ENCODE measurements around the gene GPRC5B. TPM values are rescaled to one million over a fixed set of nuclear protein-coding genes. Genes with fewer than 3 reads are reported as not detected.

Gene GPRC5B
- polyA plus RNA-seq, 2 of the 4 experiments (the other 2 are of a cell fraction), result 12.8 to 19.1 TPM

DNA sequence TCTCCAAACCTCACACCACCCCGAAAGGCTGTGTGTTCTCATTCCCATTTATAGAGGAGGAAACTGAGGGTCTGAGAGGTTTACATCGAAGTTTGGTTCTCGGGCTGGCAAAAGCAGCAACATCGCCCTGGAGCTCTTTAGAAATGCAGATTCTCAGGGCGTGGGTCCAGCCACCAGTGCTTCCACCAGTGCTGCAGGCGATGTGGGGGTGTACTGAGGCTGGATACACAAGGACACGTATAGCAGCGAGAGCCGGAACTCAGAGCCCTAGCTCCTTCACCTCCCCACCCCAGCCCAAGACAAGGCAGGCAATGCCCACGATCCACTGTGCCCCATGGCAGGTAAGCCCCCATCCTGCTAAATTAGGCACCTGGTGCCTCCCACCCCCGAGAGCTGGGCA, 5.9 kb downstream of the GPRC5B start (continued):
- TF ChIP-seq, protein P1, sequence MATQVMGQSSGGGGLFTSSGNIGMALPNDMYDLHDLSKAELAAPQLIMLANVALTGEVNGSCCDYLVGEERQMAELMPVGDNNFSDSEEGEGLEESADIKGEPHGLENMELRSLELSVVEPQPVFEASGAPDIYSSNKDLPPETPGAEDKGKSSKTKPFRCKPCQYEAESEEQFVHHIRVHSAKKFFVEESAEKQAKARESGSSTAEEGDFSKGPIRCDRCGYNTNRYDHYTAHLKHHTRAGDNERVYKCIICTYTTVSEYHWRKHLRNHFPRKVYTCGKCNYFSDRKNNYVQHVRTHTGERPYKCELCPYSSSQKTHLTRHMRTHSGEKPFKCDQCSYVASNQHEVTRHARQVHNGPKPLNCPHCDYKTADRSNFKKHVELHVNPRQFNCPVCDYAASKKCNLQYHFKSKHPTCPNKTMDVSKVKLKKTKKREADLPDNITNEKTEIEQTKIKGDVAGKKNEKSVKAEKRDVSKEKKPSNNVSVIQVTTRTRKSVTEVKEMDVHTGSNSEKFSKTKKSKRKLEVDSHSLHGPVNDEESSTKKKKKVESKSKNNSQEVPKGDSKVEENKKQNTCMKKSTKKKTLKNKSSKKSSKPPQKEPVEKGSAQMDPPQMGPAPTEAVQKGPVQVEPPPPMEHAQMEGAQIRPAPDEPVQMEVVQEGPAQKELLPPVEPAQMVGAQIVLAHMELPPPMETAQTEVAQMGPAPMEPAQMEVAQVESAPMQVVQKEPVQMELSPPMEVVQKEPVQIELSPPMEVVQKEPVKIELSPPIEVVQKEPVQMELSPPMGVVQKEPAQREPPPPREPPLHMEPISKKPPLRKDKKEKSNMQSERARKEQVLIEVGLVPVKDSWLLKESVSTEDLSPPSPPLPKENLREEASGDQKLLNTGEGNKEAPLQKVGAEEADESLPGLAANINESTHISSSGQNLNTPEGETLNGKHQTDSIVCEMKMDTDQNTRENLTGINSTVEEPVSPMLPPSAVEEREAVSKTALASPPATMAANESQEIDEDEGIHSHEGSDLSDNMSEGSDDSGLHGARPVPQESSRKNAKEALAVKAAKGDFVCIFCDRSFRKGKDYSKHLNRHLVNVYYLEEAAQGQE (IDR thresholded peaks at IDR 0.05), result no peak

DNA sequence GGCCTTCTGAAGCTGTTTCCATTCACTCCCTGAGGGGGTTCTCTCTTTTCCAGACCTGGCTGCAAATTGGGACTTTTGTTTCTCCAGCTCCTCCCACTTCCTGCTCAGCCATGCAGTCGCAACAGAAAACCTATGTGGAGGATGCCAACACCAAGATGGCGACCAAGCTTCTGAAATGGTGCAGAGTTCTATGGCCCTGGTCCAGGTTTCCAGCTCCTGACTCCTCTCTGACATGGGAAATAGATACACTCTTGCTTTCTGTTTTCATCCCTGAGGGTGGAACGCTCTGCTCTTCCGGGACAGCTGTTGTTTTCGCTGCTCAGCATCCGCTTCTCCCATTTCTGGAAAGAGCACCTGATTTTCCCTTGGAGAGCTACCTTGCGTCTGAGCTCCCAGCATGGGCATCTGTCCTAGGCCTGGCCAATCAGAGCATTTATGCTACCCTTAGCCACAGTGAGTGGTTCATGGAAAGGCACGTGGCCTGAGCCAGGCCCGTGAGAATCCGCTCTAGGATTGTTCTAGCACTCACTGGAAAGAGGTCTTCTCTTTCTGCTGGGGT, 8.1 kb downstream of the GPRC5B start:
- CTCF ChIA-PET, result interaction anchor here (1.3 to 15.4 kb wide), 4 partner anchors 9 to 278 kb away, joined by 3 to 328 read pairs (median 16); partner anchors contain the start of gene GPRC5B
- WGBS (ENCODE audit: missing lambda C conversion rate), result 95% methylated on average over 10 of the region's 10 CpGs
- FAIRE-seq (no peak), ATAC-seq (no peak), DNase-seq (ENCODE audit: low read depth in 1 of 2, low spot score in 1 of 2) (no peak)
- no peak overlapping the region for H3K27ac ChIP-seq
- H3K4me3 ChIP-seq, result no peak overlapping the region
- POLR2A ChIA-PET, result no interaction called here
- TF ChIP-seq JUN (IDR thresholded peaks at IDR 0.05) (no peak), FOXS1 (CRISPR knock-in tag; IDR thresholded peaks at IDR 0.05) (no peak), ZSCAN20 (CRISPR knock-in tag; IDR thresholded peaks at IDR 0.05) (no peak), HEYL (CRISPR knock-in tag; IDR thresholded peaks at IDR 0.05) (no peak), CBX2 (IDR thresholded peaks at IDR 0.05; ENCODE audit: borderline replicate concordance, low read depth) (no peak), NFE2L2 (conservative IDR thresholded peaks at IDR 0.05; ENCODE audit: low read length) (no peak), HOXB5 (CRISPR knock-in tag; IDR thresholded peaks at IDR 0.05) (no peak), RAD21 (conservative IDR thresholded peaks at IDR 0.05 in 1 of 2, IDR thresholded peaks at IDR 0.05 in 1 of 2) (no peak), CBX8 (IDR thresholded peaks at IDR 0.05) (no peak), ZFP36 (IDR thresholded peaks at IDR 0.05; ENCODE audit: borderline replicate concordance, partially characterized antibody) (no peak), KDM5A (IDR thresholded peaks at IDR 0.05) (no peak), KDM1A (IDR thresholded peaks at IDR 0.05; ENCODE audit: low read depth) (no peak), TP53 (CRISPR knock-in tag; IDR thresholded peaks at IDR 0.05) (no peak), HOXA7 (CRISPR knock-in tag; IDR thresholded peaks at IDR 0.05) (no peak), BHLHE40 (IDR thresholded peaks at IDR 0.05; ENCODE audit: low read depth, low read length) (no peak)
- TF ChIP-seq, protein P2, sequence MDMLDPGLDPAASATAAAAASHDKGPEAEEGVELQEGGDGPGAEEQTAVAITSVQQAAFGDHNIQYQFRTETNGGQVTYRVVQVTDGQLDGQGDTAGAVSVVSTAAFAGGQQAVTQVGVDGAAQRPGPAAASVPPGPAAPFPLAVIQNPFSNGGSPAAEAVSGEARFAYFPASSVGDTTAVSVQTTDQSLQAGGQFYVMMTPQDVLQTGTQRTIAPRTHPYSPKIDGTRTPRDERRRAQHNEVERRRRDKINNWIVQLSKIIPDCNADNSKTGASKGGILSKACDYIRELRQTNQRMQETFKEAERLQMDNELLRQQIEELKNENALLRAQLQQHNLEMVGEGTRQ (IDR thresholded peaks at IDR 0.05), result no peak
- TF ChIP-seq, protein P3, sequence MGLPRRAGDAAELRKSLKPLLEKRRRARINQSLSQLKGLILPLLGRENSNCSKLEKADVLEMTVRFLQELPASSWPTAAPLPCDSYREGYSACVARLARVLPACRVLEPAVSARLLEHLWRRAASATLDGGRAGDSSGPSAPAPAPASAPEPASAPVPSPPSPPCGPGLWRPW (IDR thresholded peaks at IDR 0.05), result no peak
- TF ChIP-seq, protein P4, sequence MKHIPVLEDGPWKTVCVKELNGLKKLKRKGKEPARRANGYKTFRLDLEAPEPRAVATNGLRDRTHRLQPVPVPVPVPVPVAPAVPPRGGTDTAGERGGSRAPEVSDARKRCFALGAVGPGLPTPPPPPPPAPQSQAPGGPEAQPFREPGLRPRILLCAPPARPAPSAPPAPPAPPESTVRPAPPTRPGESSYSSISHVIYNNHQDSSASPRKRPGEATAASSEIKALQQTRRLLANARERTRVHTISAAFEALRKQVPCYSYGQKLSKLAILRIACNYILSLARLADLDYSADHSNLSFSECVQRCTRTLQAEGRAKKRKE (CRISPR knock-in tag; IDR thresholded peaks at IDR 0.05; ENCODE audit: low read depth), result no peak
- TF ChIP-seq, protein P5, sequence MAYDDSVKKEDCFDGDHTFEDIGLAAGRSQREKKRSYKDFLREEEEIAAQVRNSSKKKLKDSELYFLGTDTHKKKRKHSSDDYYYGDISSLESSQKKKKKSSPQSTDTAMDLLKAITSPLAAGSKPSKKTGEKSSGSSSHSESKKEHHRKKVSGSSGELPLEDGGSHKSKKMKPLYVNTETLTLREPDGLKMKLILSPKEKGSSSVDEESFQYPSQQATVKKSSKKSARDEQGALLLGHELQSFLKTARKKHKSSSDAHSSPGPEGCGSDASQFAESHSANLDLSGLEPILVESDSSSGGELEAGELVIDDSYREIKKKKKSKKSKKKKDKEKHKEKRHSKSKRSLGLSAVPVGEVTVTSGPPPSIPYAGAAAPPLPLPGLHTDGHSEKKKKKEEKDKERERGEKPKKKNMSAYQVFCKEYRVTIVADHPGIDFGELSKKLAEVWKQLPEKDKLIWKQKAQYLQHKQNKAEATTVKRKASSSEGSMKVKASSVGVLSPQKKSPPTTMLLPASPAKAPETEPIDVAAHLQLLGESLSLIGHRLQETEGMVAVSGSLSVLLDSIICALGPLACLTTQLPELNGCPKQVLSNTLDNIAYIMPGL (CRISPR knock-in tag; IDR thresholded peaks at IDR 0.05; ENCODE audit: borderline replicate concordance), result no peak
- TF ChIP-seq, protein P6, sequence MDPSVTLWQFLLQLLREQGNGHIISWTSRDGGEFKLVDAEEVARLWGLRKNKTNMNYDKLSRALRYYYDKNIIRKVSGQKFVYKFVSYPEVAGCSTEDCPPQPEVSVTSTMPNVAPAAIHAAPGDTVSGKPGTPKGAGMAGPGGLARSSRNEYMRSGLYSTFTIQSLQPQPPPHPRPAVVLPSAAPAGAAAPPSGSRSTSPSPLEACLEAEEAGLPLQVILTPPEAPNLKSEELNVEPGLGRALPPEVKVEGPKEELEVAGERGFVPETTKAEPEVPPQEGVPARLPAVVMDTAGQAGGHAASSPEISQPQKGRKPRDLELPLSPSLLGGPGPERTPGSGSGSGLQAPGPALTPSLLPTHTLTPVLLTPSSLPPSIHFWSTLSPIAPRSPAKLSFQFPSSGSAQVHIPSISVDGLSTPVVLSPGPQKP (IDR thresholded peaks at IDR 0.05; ENCODE audit: low read depth, low read length), result no peak
- H3K9me3 ChIP-seq, result no peaks in the 10 kb centered on the region
- H3K4me2 ChIP-seq, result no peak overlapping the region
- H3K4me1 ChIP-seq, result no peaks in the 10 kb centered on the region
